Skin epidermis (tissue), 12 donors: Measurements from ENCODE around the gene CSTF1.

Source experiments
- H3K27ac ChIP-seq, 21 experiments: fragments of 200-600 bp; sonication (generic) in 11 of 21; one replicate each; pipeline ENCODE4 v1.5.0; 2020; ENCODE audit warnings: mild to moderate bottlenecking in 3 of 21, inconsistent platforms in 2 of 21, moderate library complexity in 2 of 21
- H3K4me3 ChIP-seq, 7 experiments: fragments of 200-600 bp; sonication (generic) in 2 of 7; one replicate each; pipeline ENCODE4 v1.5.0; 2020; ENCODE audit warnings: inconsistent platforms in 2 of 7, mild to moderate bottlenecking in 2 of 7, moderate library complexity in 1 of 7

Gene CSTF1

DNA sequence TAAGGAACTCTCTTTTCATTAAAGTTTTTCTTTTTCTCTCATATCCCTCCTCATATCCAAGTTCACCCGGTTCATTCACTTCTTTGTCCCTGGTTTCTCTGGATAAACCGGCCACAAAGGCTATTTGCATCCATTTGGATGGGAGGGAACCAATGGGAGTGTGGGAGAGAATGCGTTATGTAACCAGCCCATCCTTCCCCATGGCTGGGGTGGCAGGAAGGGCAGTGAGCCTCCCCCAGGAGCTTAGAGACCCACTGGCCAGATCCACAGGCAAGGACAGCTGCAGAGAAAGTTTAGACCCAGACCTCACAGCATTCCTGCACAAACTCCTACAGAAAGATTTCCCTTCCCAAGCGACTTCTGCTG lies 30.4 kb downstream of the CSTF1 start:
- peak overlapping the region in 6 of 21 experiments; percentile 13 to 61 (median 30) for H3K27ac ChIP-seq
- no peak overlapping the region for H3K4me3 ChIP-seq

DNA sequence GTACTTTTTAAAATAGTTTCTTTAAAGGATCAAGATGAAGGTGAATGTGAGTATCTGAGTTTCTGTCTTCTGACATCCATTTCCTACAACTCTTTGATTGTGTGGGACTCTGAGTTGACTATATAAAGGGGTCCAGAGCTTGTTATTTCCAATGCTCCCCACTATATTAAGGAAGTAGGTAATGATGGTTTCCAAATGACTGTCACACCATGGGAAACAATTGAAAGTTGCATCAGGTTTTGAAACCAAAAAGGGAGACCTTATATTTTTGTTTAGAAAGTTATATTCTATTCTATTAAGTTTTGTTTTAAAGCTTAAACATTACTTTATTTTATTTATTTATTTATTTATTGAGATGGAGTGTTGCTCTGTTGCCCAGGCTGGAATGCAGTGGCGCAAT lies 30.8 kb downstream of the CSTF1 start:
- Histone ChIP-seq H3K4me3 (no peak overlapping the region), H3K27ac (peak overlapping the region in 5 of 21 experiments; percentile 13 to 61 (median 37))

DNA sequence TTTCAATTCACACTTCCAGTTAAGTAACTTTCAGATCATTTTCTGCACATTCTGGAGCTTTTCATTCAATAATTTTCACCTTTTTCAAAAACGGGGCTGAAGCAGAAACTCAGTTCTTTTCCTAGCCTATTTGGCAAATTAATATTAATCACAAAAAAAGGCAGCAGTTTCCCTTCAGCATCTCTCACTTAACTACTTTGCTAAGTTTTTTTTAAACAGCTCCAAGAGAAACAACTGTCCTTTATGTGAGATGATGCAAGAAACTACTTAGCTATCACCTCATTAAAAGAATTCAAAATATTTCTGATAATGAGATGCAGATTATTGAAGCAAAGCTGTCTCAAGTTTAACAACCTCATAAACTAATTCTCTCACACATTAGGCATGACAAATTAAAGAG lies 31.4 kb downstream of the CSTF1 start:
- Histone ChIP-seq H3K4me3 (no peak overlapping the region), H3K27ac (no peak overlapping the region)

DNA sequence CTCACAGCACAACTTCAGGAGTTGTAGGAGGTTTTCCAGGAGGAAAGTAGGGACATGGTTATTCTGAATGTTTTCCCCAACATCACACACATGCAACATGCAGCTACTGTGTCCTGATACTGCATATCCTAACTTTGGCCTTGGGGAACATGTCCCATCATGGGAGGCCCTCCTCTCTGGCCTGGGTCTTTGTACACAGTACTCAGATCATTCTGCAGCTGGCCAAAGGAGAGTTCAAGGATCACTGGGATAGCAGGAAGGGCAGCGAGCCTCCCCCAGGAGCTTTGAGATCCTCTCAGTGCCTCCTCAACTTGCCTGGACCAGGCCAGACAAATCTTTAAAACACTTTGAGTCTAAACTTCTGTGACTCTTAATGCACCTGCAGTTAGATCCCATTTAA lies 32.5 kb downstream of the CSTF1 start:
- Histone ChIP-seq H3K27ac (no peak overlapping the region), H3K4me3 (no peak overlapping the region)

DNA sequence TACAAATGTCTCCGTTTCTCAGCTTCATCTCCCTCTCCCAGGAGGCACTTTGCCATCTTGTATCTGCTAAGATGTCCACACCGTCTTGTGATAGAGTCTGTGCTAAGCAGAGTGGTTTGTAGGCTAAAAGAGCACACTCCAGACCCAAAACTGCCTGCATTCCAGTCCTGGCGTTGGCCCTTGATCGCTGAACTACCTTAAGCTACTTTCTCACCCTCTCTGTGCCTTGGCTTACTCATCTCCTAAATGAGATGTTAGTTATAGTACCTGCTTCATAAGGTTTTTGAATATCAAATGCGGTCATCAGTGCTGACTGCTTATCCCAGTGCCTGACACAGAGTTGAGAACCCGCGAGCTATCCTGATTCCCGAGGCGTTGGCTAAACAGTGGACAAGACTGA lies 33.6 kb downstream of the CSTF1 start:
- no peak overlapping the region for H3K4me3 ChIP-seq
- H3K27ac ChIP-seq, result no peak overlapping the region

DNA sequence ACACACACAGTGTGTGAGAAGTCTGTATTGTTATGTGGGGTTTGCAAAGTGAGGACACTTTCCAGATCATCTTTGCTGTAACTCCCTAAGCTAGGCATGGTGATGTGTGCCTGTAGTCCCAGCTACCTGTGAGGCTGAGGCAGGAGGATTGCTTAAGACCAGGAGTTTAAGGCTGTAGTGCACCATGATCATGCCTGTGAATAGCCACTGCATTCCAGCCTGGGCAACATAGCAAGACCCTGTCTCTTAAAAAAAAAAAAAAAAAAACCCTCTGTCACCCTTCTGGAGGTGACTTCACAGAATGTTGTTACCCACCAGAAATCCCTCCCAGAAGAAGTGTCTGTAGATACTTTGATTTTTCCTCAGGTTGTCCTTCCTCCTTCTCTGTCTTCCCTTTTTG lies 34.5 kb downstream of the CSTF1 start:
- H3K4me3 ChIP-seq, result no peak overlapping the region
- no peak overlapping the region for H3K27ac ChIP-seq

DNA sequence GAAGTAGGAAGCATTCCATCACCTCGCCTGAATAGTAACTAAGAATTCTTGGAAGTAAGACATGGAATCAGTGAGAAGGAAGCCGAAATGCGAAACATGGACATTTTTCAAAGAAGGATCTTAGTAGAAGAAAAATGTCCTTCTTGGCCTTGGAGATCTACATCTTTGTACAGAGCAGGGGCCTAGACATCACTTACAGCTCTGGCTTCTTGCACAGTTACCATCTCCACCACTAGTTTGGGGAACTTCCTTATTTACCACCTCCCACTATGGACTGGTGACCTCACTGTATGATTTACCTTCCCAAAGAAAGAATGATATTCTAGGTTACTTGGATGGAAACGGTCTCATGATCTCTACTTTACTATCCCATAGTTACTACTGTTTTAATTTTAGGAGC lies 35.4 kb downstream of the CSTF1 start:
- Histone ChIP-seq H3K4me3 (no peak overlapping the region), H3K27ac (no peak overlapping the region)

DNA sequence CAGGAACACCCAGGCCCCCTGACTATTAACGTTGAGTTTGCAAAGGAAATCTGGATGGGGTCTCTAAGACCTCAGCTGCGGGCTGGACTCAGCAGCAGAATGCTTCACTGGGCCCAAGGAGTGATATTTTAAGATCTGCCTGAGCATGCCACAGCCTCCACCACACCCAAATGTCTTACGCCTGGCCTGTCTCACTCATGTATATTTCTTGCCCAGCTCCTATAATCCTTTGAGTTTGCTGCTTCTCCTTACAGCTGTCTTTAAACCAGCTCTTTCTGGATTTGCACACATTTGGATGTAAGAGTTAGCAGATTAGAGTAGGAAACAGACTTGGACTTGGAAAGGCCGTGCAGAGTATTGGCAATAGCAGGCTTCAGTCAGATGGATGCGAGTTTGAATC lies 36.0 kb downstream of the CSTF1 start:
- Histone ChIP-seq H3K27ac (peak overlapping the region in 2 of 21 experiments; percentile 6 to 27), H3K4me3 (no peak overlapping the region)

DNA sequence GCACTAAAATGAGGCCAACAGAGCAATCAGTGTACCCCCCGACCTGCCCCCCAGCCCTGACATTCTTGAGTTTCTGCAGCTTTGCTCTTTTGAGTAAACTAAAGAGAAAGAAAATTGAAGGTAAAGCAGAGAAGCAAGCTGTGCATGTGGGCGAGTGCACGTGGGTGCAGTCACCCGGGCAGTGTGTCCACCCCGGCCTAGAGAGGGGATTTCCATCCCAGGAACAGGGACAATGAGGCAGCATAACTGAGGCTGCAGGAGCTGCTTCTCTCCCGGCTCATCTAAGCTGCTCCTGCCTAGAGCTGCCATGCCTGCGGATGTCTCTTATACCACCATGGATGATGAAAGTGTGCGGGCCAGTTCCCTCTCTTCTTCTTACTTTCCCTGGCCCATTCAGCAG lies 36.4 kb downstream of the CSTF1 start:
- Histone ChIP-seq H3K27ac (peak overlapping the region in 4 of 21 experiments; percentile 12 to 58 (median 31)), H3K4me3 (no peak overlapping the region)

DNA sequence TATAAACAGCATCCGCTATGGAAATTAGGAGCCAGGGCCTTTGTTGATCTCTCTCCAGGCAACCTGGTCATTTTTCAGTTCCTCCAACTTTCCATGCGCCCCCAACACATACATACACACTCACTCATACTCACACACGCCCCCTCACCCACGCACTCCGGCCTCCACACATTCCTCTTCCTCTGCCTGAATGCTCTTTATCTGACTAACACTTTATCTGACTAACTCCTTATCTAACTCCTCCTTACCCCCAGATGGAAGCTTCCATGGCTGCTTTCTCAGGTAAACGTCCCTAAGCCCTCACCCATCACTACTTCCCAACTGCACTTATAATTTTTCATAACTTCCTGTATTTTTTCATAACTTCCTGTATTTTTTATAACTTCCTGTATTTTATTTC lies 37.1 kb downstream of the CSTF1 start:
- Histone ChIP-seq H3K27ac (peak overlapping the region in 7 of 21 experiments; percentile 12 to 59 (median 35)), H3K4me3 (no peak overlapping the region)

DNA sequence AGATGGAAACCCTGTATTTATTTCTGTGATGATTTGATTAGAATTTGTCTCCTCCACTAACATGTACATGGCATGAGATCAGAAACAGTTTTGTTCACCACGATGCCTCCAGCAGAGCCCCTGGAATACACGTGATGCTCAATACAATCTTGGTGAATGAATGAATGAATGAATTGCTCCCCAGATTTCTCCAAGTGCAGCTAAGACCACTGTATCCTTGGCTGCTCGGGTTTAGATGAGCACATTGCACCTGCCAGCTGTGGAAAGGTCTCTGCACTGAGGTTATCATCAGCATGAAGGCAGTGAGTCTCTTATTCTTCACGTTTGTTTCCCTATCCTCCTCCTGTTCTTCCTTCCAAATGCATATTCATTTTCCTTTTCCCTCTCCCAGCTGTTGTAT lies 37.5 kb downstream of the CSTF1 start:
- H3K4me3 ChIP-seq, result no peak overlapping the region
- H3K27ac ChIP-seq, result peak overlapping the region in 2 of 21 experiments; percentile 31 to 58

DNA sequence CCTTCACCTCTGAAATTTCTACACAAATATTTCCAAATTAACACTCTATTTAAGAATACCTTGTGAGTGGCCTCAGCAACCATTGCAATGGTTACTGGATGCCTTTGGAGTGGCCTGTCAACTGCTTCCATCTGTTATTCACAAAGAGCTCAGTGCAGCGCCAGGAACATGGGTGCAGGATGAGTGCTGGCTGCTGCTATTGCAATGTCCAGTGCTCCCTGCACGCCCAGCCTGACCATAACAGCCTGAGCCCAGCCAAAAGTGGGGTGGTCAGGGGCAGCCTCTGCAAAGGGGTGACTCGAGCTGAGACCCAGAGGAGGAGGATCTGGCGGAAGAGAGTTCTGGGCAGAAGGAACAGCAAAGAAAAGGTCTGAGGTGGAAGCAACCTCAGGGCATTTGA lies 38.0 kb downstream of the CSTF1 start:
- no peak overlapping the region for H3K4me3 ChIP-seq
- no peak overlapping the region for H3K27ac ChIP-seq

DNA sequence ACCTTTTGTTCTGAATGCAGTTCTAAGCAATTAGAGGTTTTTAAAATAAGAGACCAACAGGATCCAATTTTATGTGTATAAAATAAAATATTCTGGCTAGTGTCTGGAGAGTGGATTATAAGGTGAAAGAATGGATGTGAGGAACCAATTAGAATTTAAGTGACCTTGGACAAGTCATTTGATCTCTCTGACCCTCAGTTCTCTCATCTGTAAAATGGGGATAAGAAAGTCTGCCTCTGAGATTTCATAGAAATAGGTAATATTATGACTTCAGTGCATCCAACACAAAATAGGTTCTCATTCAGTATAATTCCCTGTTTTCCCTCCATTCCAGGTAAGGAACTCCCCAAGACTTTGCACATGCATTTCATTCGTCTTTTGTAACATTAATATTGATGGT lies 38.5 kb downstream of the CSTF1 start:
- no peak overlapping the region for H3K4me3 ChIP-seq
- no peak overlapping the region for H3K27ac ChIP-seq

DNA sequence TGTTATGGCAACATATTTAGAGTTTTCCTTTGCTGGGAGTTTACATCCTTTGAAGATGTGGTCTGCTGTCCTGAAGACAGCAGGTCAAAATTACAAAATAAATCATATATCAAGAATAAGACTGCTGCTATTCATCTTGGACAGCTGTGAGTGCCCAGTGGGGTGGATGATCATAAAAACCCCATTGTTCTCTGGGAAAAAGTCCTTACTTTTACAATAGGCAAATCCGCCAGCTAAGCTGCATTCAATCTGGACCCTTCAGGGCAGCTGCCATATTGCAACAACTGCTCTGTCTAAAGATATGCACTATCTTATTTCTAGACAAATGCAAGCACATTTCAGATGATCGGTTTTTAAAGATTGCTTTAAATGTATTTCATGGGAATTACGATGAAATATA lies 39.0 kb downstream of the CSTF1 start:
- Histone ChIP-seq H3K4me3 (no peak overlapping the region), H3K27ac (no peak overlapping the region)

DNA sequence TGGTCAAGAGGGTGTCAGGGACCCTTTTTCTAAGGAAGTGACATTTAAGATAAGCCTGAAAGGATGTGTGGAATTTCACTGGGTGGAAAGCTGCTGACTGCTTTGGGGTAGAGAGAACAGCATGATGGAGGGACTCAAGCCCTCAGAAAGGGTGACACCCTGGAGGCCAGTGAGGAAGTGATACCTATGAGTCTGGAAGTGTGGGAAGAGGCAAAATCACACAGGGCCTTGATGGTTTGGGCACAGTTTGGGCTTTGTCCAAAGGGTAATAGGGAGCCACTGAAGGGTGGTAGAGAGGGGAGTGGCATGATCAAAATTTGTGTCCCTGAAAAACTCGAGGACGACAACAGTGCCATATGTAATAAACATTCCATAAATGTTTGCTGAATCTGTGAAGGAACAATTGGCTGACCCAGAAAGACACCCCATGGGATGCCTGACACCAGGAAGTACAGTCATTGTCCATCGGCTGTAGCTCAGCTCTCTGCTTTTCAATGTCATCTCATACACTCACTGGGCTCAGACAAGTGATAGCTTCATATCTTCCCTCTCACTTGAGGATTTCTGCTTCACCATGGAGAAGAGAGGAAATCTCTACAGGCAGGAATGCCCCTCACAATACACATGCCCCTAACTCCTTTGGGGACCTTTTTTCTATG lies 40.9 kb downstream of the CSTF1 start:
- Histone ChIP-seq H3K27ac (peak overlapping the region in 3 of 21 experiments; percentile 3 to 39 (median 34)), H3K4me3 (no peak overlapping the region)

DNA sequence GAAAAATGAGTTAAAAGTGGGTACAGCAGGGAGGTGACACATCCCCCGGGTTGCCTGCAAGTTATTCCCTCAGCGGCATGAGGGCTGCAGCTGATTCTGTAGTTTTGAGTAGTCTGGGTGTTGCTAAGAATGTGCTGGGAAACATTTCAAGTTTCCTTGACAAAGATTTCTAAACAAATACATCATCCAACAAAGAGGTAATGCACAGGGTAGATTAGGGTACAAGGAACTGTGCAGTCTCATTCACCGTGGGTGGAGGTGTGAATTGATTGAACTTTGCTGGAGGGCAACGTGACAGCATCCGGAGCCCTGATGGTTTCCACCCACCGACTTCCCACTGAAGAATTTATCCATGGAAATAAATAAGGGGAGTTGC lies 41.4 kb downstream of the CSTF1 start:
- Histone ChIP-seq H3K27ac (peak overlapping the region in 3 of 21 experiments; percentile 3 to 39 (median 34)), H3K4me3 (no peak overlapping the region)

DNA sequence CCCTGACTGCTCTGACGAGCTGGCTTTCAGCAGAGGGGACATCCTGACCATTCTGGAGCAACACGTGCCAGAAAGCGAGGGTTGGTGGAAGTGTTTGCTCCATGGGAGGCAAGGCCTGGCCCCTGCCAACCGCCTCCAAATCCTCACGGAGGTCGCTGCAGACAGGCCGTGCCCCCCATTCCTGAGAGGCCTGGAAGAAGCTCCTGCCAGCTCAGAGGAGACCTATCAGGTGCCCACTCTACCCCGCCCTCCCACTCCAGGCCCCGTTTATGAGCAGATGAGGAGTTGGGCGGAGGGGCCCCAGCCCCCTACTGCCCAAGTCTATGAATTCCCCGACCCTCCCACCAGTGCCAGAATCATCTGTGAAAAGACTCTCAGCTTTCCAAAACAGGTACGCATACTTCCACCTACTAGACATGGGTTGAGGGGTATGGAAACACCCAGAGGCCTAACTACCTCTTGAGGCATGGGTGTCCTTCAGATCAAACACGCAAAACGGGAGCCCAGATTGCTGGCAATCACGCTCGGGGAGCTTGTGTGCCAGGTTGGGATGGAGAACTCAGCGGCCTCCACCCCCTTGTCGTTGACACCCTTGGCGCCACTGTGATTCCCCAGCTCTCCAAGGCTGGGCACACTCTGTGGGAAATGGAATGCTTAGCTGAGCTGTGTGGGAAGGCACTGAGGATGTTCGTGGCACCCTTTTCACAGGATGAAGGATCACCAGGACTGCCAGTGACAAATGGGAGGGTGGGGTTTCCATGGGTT lies 44.9 kb downstream of the CSTF1 start:
- peak overlapping the region in 1 of 21 experiments; percentile 9 for H3K27ac ChIP-seq
- no peak overlapping the region for H3K4me3 ChIP-seq

DNA sequence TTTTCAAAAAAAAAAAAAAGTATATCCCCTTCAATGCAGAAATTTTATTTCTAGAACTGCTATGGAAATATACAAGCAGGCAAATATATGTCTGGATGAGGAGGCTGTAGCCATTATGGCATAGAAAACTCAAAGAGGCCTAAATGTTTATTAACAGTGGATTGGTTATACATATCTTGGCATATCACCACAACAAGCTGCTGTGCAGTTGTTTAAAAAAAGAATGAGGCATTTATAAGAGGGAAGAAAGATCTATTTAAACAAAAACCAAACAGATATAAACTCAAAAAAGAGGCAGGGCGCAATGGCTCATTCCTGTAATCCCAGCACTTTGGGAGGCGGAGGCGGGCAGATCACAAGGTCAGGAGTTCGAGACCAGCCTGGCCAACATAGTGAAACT lies 45.8 kb downstream of the CSTF1 start:
- Histone ChIP-seq H3K4me3 (no peak overlapping the region), H3K27ac (peak overlapping the region in 2 of 21 experiments; percentile 70 to 85)

DNA sequence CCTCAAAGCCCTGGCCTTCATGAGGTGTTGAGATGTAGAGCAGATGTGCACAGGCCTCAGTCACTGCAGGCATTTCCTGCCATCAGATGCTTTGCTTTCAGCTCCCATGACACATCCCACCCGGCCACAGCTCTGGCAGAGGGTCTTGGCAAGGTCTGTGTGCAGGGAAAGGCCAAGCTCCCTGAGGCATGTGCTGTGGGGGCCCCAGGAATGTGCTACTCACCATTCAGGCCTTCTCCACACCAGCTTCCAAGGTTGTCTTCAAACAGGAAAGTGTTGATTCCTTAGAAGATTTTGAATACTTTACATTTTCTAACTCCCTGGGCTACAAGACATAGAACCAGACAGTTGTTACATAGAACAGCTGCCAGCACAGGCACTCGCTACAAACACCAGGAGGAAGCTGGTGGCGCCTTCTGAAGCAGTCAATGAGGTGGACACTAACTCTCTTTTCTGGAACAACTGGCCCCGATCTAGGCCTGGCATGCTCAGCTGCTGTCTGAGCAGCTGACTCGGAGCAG lies 47.4 kb downstream of the CSTF1 start:
- Histone ChIP-seq H3K27ac (peak overlapping the region in 16 of 21 experiments; percentile 4 to 85 (median 34)), H3K4me3 (no peak overlapping the region)

DNA sequence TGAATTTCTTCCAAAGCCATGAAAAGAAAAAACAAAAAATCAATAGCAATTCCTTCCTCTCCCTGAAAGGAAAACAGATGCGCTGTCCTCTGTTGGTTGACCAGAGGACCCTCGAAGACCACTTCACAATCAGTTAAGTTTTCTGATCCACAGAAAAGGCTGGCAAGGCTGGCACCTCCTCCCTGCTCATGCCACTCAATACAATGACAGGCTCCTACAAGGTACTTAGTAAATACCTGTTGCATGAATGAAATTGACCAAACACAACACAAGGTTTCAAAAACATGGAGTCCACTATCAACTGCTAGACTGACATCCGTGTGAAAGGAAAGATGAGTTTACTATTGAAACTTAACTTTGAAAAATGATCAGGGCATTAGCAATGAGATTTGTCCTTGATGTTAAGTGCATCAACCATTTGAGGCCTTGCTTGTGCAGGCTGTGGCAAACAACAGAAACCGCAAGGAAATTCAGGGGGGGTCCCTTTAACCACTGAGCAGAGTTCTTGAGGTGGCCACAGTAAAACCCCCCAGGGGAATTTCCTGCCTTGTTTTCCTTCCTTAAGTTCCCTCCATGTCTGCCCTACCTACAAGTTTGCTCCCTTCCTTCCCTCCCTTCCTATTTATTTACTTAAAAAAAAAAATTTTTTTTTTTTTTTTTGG lies 48.0 kb downstream of the CSTF1 start:
- Histone ChIP-seq H3K27ac (peak overlapping the region in 15 of 21 experiments; percentile 4 to 85 (median 37)), H3K4me3 (no peak overlapping the region)
